Measurements from ENCODE around the gene CHERP. TPM values are rescaled to one million over a fixed set of nuclear protein-coding genes. Genes with fewer than 3 reads are reported as not detected.

The CHERP gene
- total and polyA plus RNA-seq, 2 of the 8 experiments (the other 6 are each of a cell fraction or from before 2014, with no cell fraction given) = 13.9 to 73.7 TPM

DNA sequence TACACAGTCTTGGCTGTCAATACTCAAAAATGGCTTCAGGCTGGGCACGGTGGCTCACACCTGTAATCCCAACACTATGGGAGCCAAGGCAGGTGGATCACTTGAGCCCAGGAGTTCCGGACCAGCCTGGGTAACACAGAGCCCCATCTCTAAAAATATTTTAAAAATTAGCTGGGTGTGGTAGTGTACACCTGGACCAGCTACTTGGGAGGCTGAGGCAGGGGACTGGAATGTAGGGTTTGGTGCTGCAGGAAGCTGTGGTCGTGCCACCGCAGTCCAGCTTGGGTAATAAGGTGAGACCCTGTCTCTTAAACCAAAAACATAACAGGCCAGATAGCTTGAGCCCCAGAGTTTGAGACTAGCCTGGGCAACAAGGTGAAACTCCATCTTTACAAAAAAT, 6.7 kb upstream of the CHERP start:
- H2BK120ac ChIP-seq (replicated peaks; ENCODE audit: low read depth, low read length) = no peak overlapping the region
- H3K23me2 ChIP-seq (ENCODE audit: low read depth, low read length) = no peaks in the 10 kb centered on the region
- H2BK5ac ChIP-seq (ENCODE audit: low read depth, low read length) = no peak overlapping the region
- H3K4me1 ChIP-seq (replicated peaks in 1 of 4; ENCODE audit: control insufficient read depth in 3 of 4, insufficient read depth in 4 of 4, low read length in 3 of 4) = no peaks in the 10 kb centered on the region
- peaks cover 0 to 11% (median 9%) of the 10 kb centered on the region in 4 experiments; a peak in 6 of 8 replicates for H3K36me3 ChIP-seq (ENCODE audit: control insufficient read depth in 2 of 4, insufficient read depth in 4 of 4, low read length in 3 of 4)
- no peak overlapping the region for H2BK15ac ChIP-seq (ENCODE audit: low read length)
- H3K9ac ChIP-seq (replicated peaks in 1 of 4; ENCODE audit: extremely low read depth in 1 of 4, low read depth in 3 of 4, low read length in 3 of 4) = no peak overlapping the region
- no peak for DNase-seq (ENCODE audit: low read depth in 1 of 2, low spot score in 2 of 2)
- no peak overlapping the region for H3K4me2 ChIP-seq (ENCODE audit: insufficient read depth in 1 of 2, low read depth in 2 of 2, low read length in 2 of 2)
- no peak for TF ChIP-seq POLR2AphosphoS5 (IDR thresholded peaks at IDR 0.05; ENCODE audit: low read depth, low read length)
- no peak for TF ChIP-seq PHF8 (conservative IDR thresholded peaks at IDR 0.05; ENCODE audit: low read depth, low read length)
- no peak overlapping the region for H3K56ac ChIP-seq (replicated peaks; ENCODE audit: insufficient read length, low read depth, low read length)
- H3K4me3 ChIP-seq (ENCODE audit: extremely low read depth in 1 of 4, insufficient read depth in 2 of 4, low read depth in 3 of 4, low read length in 4 of 4) = no peak overlapping the region
- no peak overlapping the region for H2AFZ ChIP-seq (ENCODE audit: low read length)
- H3K23ac ChIP-seq (ENCODE audit: insufficient read length) = no peak overlapping the region
- no peak overlapping the region for H4K91ac ChIP-seq (replicated peaks; ENCODE audit: insufficient read length, low read length)
- WGBS, 2 experiments (ENCODE audit: extremely low coverage in 1 of 2, insufficient coverage in 1 of 2, insufficient read length in 1 of 2, insufficient replicate concordance in 2 of 2, low coverage in 1 of 2, low lambda C conversion rate in 2 of 2, missing lambda C conversion rate in 1 of 2) = 92% methylated on average over 4 of the region's 4 CpGs; no CpG with 5 or more reads in 1 of the 2 experiments
- no peak for FAIRE-seq
- H2AK5ac ChIP-seq (ENCODE audit: low read depth, low read length) = no peak overlapping the region
- H3K79me2 ChIP-seq (ENCODE audit: control insufficient read depth in 1 of 2, insufficient read depth in 2 of 2, low read length in 2 of 2) = peaks cover 0 to 3% of the 10 kb centered on the region in 2 experiments; a peak in 2 of 4 replicates
- H4K5ac ChIP-seq (ENCODE audit: insufficient read length, low read depth, low read length) = no peak overlapping the region
- ChIA-PET CTCF (ENCODE audit: partially characterized antibody) (interaction anchor here (1.2 to 1.6 kb wide), 3 partner anchors 13 to 131 kb away, joined by 3 to 4 read pairs (median 3); no protein-coding TSS in a partner anchor), POLR2A (ENCODE audit: partially characterized antibody) (interaction anchor here (0.8 to 2.1 kb wide), 5 partner anchors 9 to 102 kb away, joined by 3 to 5 read pairs (median 3); partner anchors contain the start of genes C19orf44 and CALR3)
- H2BK12ac ChIP-seq (ENCODE audit: low read depth, low read length) = no peak overlapping the region
- H3K79me1 ChIP-seq (ENCODE audit: low read depth, low read length) = no peaks in the 10 kb centered on the region; the same call in 1 of the 2 replicates
- no peaks in the 10 kb centered on the region for H3K27me3 ChIP-seq (replicated peaks in 1 of 4; ENCODE audit: control insufficient read depth in 3 of 4, extremely low read depth in 1 of 4, insufficient read depth in 3 of 4, low read length in 3 of 4)
- H3K14ac ChIP-seq (ENCODE audit: insufficient read length) = no peak overlapping the region
- H4K8ac ChIP-seq (ENCODE audit: extremely low read depth, insufficient read depth, low read length) = no peak overlapping the region
- H4K20me1 ChIP-seq (replicated peaks in 1 of 2; ENCODE audit: control insufficient read depth in 1 of 2, insufficient read depth in 2 of 2, low read length in 2 of 2) = peaks cover 0 to 3% of the 10 kb centered on the region in 2 experiments
- no peak overlapping the region for H3K27ac ChIP-seq (ENCODE audit: low read depth, low read length)
- no peaks in the 10 kb centered on the region for H3K9me3 ChIP-seq (ENCODE audit: insufficient read depth in 2 of 2, low read depth in 1 of 2, low read length in 1 of 2)
- H2BK20ac ChIP-seq (ENCODE audit: low read length) = no peak overlapping the region
- H3K4ac ChIP-seq (replicated peaks; ENCODE audit: insufficient read length, low read depth, low read length) = no peak overlapping the region
- H3K18ac ChIP-seq (ENCODE audit: extremely low read depth, low read length) = no peak overlapping the region

Measured in H1 (cell line).